ENCODE data around the gene IFT172. TPM values are rescaled to one million over a fixed set of nuclear protein-coding genes. Genes with fewer than 3 reads are reported as not detected.

The IFT172 gene
- total and polyA plus RNA-seq, 2 donors (not counting 1 experiment from before 2014, with no cell fraction given), result 11.2 to 33.0 TPM

GRCh38 chr2:27509326-27509725 lies 19.8 kb upstream of the IFT172 start:
- Histone ChIP-seq H3K4me1 (ENCODE audit: control insufficient read depth, extremely low read depth, insufficient read depth, low read length) (no peaks in the 10 kb centered on the region), H3K27ac (ENCODE audit: insufficient read depth, low read length) (no peak overlapping the region), H3K36me3 (ENCODE audit: control insufficient read depth, insufficient read depth, low read length) (no peaks in the 10 kb centered on the region), H4K20me1 (ENCODE audit: control insufficient read depth, extremely low read depth, insufficient read depth, low read length) (no peaks in the 10 kb centered on the region), H3K4me2 (ENCODE audit: extremely low read depth, insufficient read depth, low read length) (no peak overlapping the region), H2AFZ (ENCODE audit: low read length) (no peak overlapping the region), H3K79me2 (ENCODE audit: control insufficient read depth, insufficient read depth, low read length) (no peaks in the 10 kb centered on the region), H3K27me3 (ENCODE audit: control insufficient read depth, insufficient read depth, low read length) (no peaks in the 10 kb centered on the region), H3K9ac (ENCODE audit: insufficient read depth, low read length) (no peak overlapping the region), H3K4me3 (replicated peaks in 1 of 4; ENCODE audit: control extremely low read depth in 1 of 4, insufficient read depth in 1 of 4, low read depth in 3 of 4, low read length in 4 of 4) (no peak overlapping the region), H3K9me3 (ENCODE audit: control insufficient read depth, insufficient read depth, low read depth, low read length) (no peaks in the 10 kb centered on the region)
- DNase-seq (ENCODE audit: low read depth in 2 of 2), result peak; percentile 63 to 70
- TF ChIP-seq CTCF (conservative IDR thresholded peaks at IDR 0.05 in 1 of 2, IDR thresholded peaks at IDR 0.05 in 1 of 2; ENCODE audit: low read depth in 1 of 2, low read length in 2 of 2) (no peak), EZH2 (IDR thresholded peaks at IDR 0.05; ENCODE audit: low read length, missing control alignments) (no peak)

- H3K79me2 ChIP-seq (ENCODE audit: control insufficient read depth, insufficient read depth, low read length), result no peaks in the 10 kb centered on the region
- H4K20me1 ChIP-seq (ENCODE audit: control insufficient read depth, extremely low read depth, insufficient read depth, low read length), result no peaks in the 10 kb centered on the region
- no peak overlapping the region for H2AFZ ChIP-seq (ENCODE audit: low read length)
- no peaks in the 10 kb centered on the region for H3K36me3 ChIP-seq (ENCODE audit: control insufficient read depth, insufficient read depth, low read length)
- no peak overlapping the region for H3K27ac ChIP-seq (ENCODE audit: insufficient read depth, low read length)
- no peak overlapping the region for H3K4me3 ChIP-seq (replicated peaks in 1 of 4; ENCODE audit: control extremely low read depth in 1 of 4, insufficient read depth in 1 of 4, low read depth in 3 of 4, low read length in 4 of 4)
- no peak overlapping the region for H3K9ac ChIP-seq (ENCODE audit: insufficient read depth, low read length)
- no peak for DNase-seq (ENCODE audit: low read depth in 2 of 2)
- no peaks in the 10 kb centered on the region for H3K9me3 ChIP-seq (ENCODE audit: control insufficient read depth, insufficient read depth, low read depth, low read length)
- no peak overlapping the region for H3K4me2 ChIP-seq (ENCODE audit: extremely low read depth, insufficient read depth, low read length)
- no peaks in the 10 kb centered on the region for H3K27me3 ChIP-seq (ENCODE audit: control insufficient read depth, insufficient read depth, low read length)
- no peaks in the 10 kb centered on the region for H3K4me1 ChIP-seq (ENCODE audit: control insufficient read depth, extremely low read depth, insufficient read depth, low read length)
- TF ChIP-seq CTCF (conservative IDR thresholded peaks at IDR 0.05 in 1 of 2, IDR thresholded peaks at IDR 0.05 in 1 of 2; ENCODE audit: low read depth in 1 of 2, low read length in 2 of 2) (no peak), EZH2 (IDR thresholded peaks at IDR 0.05; ENCODE audit: low read length, missing control alignments) (no peak)
These were observed 17.8 kb upstream of the IFT172 start for GRCh38 chr2:27507293-27507692.

GRCh38 chr2:27506587-27506986 lies 17.0 kb upstream of the IFT172 start:
- no peaks in the 10 kb centered on the region for H3K4me1 ChIP-seq (ENCODE audit: control insufficient read depth, extremely low read depth, insufficient read depth, low read length)
- no peaks in the 10 kb centered on the region for H3K79me2 ChIP-seq (ENCODE audit: control insufficient read depth, insufficient read depth, low read length)
- no peak overlapping the region for H2AFZ ChIP-seq (ENCODE audit: low read length)
- no peak overlapping the region for H3K4me3 ChIP-seq (replicated peaks in 1 of 4; ENCODE audit: control extremely low read depth in 1 of 4, insufficient read depth in 1 of 4, low read depth in 3 of 4, low read length in 4 of 4)
- no peak for DNase-seq (ENCODE audit: low read depth in 2 of 2)
- H3K27ac ChIP-seq (ENCODE audit: insufficient read depth, low read length), result no peak overlapping the region
- H3K9ac ChIP-seq (ENCODE audit: insufficient read depth, low read length), result no peak overlapping the region
- H4K20me1 ChIP-seq (ENCODE audit: control insufficient read depth, extremely low read depth, insufficient read depth, low read length), result no peaks in the 10 kb centered on the region
- H3K27me3 ChIP-seq (ENCODE audit: control insufficient read depth, insufficient read depth, low read length), result no peaks in the 10 kb centered on the region
- H3K9me3 ChIP-seq (ENCODE audit: control insufficient read depth, insufficient read depth, low read depth, low read length), result no peaks in the 10 kb centered on the region
- no peak overlapping the region for H3K4me2 ChIP-seq (ENCODE audit: extremely low read depth, insufficient read depth, low read length)
- H3K36me3 ChIP-seq (ENCODE audit: control insufficient read depth, insufficient read depth, low read length), result no peaks in the 10 kb centered on the region
- TF ChIP-seq CTCF (conservative IDR thresholded peaks at IDR 0.05 in 1 of 2, IDR thresholded peaks at IDR 0.05 in 1 of 2; ENCODE audit: low read depth in 1 of 2, low read length in 2 of 2) (no peak), EZH2 (IDR thresholded peaks at IDR 0.05; ENCODE audit: low read length, missing control alignments) (no peak)
